ENCODE data around the gene TENM4.

GRCh38 chr11:79227767-79228755, 212.8 kb downstream of the TENM4 start:
- TF ChIP-seq POLR2AphosphoS5 (IDR thresholded peaks at IDR 0.05; ENCODE audit: low read depth, low read length) (no peak), REST (IDR thresholded peaks at IDR 0.05; ENCODE audit: insufficient read depth in 1 of 2, low read depth in 2 of 2, low read length in 1 of 2) (no peak)
- TF ChIP-seq, protein P1, sequence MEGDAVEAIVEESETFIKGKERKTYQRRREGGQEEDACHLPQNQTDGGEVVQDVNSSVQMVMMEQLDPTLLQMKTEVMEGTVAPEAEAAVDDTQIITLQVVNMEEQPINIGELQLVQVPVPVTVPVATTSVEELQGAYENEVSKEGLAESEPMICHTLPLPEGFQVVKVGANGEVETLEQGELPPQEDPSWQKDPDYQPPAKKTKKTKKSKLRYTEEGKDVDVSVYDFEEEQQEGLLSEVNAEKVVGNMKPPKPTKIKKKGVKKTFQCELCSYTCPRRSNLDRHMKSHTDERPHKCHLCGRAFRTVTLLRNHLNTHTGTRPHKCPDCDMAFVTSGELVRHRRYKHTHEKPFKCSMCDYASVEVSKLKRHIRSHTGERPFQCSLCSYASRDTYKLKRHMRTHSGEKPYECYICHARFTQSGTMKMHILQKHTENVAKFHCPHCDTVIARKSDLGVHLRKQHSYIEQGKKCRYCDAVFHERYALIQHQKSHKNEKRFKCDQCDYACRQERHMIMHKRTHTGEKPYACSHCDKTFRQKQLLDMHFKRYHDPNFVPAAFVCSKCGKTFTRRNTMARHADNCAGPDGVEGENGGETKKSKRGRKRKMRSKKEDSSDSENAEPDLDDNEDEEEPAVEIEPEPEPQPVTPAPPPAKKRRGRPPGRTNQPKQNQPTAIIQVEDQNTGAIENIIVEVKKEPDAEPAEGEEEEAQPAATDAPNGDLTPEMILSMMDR (IDR thresholded peaks at IDR 0.05) = no peak
